ENCODE measurements around the gene HYAL4.

DNA sequence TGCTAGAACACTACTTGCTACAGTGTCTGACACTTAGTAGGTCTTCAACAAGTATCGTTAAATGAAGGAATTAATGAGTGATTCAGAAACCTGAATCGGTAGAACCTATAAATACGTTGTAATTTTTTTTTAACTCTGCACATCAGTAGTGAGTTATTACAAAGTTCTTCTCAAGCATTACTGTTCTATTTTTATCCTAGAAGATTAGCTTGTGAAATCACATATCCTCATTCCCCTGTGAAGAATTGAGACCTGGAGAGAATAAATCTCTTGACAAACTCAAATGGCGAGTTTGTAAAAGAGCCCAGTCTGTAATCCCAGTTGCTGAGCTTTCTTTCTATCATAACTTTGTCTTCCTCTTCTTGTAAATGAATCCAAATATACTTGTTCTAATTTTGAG lies 34.7 kb downstream of the HYAL4 start:
- TF ChIP-seq, protein P1, sequence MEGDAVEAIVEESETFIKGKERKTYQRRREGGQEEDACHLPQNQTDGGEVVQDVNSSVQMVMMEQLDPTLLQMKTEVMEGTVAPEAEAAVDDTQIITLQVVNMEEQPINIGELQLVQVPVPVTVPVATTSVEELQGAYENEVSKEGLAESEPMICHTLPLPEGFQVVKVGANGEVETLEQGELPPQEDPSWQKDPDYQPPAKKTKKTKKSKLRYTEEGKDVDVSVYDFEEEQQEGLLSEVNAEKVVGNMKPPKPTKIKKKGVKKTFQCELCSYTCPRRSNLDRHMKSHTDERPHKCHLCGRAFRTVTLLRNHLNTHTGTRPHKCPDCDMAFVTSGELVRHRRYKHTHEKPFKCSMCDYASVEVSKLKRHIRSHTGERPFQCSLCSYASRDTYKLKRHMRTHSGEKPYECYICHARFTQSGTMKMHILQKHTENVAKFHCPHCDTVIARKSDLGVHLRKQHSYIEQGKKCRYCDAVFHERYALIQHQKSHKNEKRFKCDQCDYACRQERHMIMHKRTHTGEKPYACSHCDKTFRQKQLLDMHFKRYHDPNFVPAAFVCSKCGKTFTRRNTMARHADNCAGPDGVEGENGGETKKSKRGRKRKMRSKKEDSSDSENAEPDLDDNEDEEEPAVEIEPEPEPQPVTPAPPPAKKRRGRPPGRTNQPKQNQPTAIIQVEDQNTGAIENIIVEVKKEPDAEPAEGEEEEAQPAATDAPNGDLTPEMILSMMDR (IDR thresholded peaks at IDR 0.05): no peak
- no peak for TF ChIP-seq EZH2 (IDR thresholded peaks at IDR 0.05; ENCODE audit: borderline replicate concordance, insufficient read depth, low read depth, low read length, poor library complexity, severe bottlenecking)
